Fibroblast of lung (primary cell): Measurements from ENCODE around the gene KRT84.

Experiments used
- EZH2 ChIP-seq: IDR thresholded peaks from 2 replicates; pipeline ENCODE4 v1.5.1; 2012; ENCODE audit warnings: low read length, control low read depth, mild to moderate bottlenecking; ENCODE audit errors: missing control alignments
- TF ChIP-seq, protein P1 (sequence below), 2 donors: IDR thresholded peaks in 1 of 2; conservative IDR thresholded peaks in 1 of 2; 1 replicate in 1 of 2; 2 replicates in 1 of 2; pipeline ENCODE4 v1.5.1; 2011 to 2012; ENCODE audit warnings: low read length in 2 of 2, control low read depth in 1 of 2, inconsistent platforms in 1 of 2, low read depth in 1 of 2, mild to moderate bottlenecking in 1 of 2

DNA sequence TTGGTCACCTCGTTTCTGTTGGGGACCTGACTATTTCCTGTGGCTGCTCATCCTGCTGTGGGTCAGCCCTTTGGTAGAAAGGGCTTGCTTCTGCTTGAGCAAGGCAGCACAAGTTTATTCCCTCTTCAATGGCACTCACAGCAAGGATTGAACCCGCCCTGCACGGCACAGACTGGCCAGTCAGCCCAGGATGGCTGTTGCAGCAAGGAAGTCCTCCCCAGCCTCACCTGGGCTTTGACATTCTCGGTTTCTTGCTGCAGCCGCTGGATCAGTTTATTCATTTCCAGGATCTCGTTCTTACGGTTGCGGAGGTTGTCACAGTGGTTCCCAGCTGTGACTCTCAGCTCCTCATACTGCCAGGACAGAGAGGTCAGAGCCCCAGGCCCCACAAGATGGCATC is 11.2 kb upstream of the KRT84 start:
- TF ChIP-seq, protein P1, sequence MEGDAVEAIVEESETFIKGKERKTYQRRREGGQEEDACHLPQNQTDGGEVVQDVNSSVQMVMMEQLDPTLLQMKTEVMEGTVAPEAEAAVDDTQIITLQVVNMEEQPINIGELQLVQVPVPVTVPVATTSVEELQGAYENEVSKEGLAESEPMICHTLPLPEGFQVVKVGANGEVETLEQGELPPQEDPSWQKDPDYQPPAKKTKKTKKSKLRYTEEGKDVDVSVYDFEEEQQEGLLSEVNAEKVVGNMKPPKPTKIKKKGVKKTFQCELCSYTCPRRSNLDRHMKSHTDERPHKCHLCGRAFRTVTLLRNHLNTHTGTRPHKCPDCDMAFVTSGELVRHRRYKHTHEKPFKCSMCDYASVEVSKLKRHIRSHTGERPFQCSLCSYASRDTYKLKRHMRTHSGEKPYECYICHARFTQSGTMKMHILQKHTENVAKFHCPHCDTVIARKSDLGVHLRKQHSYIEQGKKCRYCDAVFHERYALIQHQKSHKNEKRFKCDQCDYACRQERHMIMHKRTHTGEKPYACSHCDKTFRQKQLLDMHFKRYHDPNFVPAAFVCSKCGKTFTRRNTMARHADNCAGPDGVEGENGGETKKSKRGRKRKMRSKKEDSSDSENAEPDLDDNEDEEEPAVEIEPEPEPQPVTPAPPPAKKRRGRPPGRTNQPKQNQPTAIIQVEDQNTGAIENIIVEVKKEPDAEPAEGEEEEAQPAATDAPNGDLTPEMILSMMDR (conservative IDR thresholded peaks at IDR 0.05 in 1 of 2, IDR thresholded peaks at IDR 0.05 in 1 of 2; ENCODE audit: low read depth in 1 of 2, low read length in 2 of 2), result no peak
- no peak for TF ChIP-seq EZH2
